WTC11 (cell line): ENCODE data around the gene ARHGAP28. TPM values are rescaled to one million over a fixed set of nuclear protein-coding genes. Genes with fewer than 3 reads are reported as not detected.

Experiments
- ATAC-seq: fragments of 200-7000 bp; cut with Tn5 transposase; 2 replicates; pipeline ENCODE4 v1.10.0; 2021; ENCODE audit warnings: mild to moderate bottlenecking, moderate library complexity
- CTCF ChIA-PET: fragments of 300-600 bp; sonication (Branson Sonifier 250); formaldehyde crosslinking; loops from one replicate; lab custom pipeline; 2021; ENCODE audit warnings: antibody characterized with exemption; lab: Charles Lee
- POLR2A ChIA-PET: fragments of 350-600 bp; sonication (Branson Sonifier 250); formaldehyde crosslinking; loops from one replicate; lab custom pipeline; 2021; ENCODE audit warnings: antibody characterized with exemption; lab: Charles Lee
- DNase-seq: peaks from one replicate; pipeline ENCODE4 v3.0.0; 2021; ENCODE audit warnings: low spot score
- H3K27ac Mint-ChIP-seq: 2 replicates; pipeline ENCODE4 v1.8.0; 2021; ENCODE audit warnings: mixed read lengths
- H3K27me3 Mint-ChIP-seq: 2 replicates; pipeline ENCODE4 v1.8.0; 2021; ENCODE audit warnings: low read depth, mild to moderate bottlenecking, moderate library complexity, mixed read lengths
- H3K36me3 Mint-ChIP-seq: 2 replicates; pipeline ENCODE4 v1.8.0; 2021; ENCODE audit warnings: mixed read lengths
- H3K4me1 Mint-ChIP-seq: 2 replicates; pipeline ENCODE4 v1.8.0; 2022; ENCODE audit warnings: mixed read lengths
- H3K4me3 Mint-ChIP-seq: 2 replicates; pipeline ENCODE4 v1.8.0; 2021; ENCODE audit warnings: mild to moderate bottlenecking, moderate library complexity, mixed read lengths
- H3K9me3 Mint-ChIP-seq: 2 replicates; pipeline ENCODE4 v1.8.0; 2021; ENCODE audit warnings: mixed read lengths
- AR ChIP-seq: fragments of 250-450 bp; sonication (Bioruptor Pico); IDR thresholded peaks from 2 replicates; pipeline ENCODE4 v1.9.0; 2021; ENCODE audit warnings: mild to moderate bottlenecking
- ARID4B ChIP-seq: sonication (generic); formaldehyde crosslinking; IDR thresholded peaks from 2 replicates; pipeline ENCODE4 v1.8.0; 2023; ENCODE audit warnings: missing genetic modification reagents, mild to moderate bottlenecking, borderline replicate concordance
- ATF1 ChIP-seq: sonication (generic); formaldehyde crosslinking; IDR thresholded peaks from 2 replicates; pipeline ENCODE4 v1.8.1; 2023; ENCODE audit warnings: mild to moderate bottlenecking, moderate library complexity, missing genetic modification reagents
- ELF4 ChIP-seq: sonication (generic); formaldehyde crosslinking; IDR thresholded peaks from 2 replicates; pipeline ENCODE4 v1.8.1; 2022; ENCODE audit warnings: low read depth, mild to moderate bottlenecking, moderate library complexity, missing genetic modification reagents
- JUN ChIP-seq: sonication (generic); formaldehyde crosslinking; IDR thresholded peaks from 2 replicates; pipeline ENCODE4 v1.8.0; 2023; ENCODE audit warnings: mild to moderate bottlenecking, missing genetic modification reagents
- NFE2L1 ChIP-seq: sonication (generic); formaldehyde crosslinking; IDR thresholded peaks from 2 replicates; pipeline ENCODE4 v1.8.1; 2023; ENCODE audit warnings: missing genetic modification reagents
- NFYB ChIP-seq: sonication (generic); formaldehyde crosslinking; conservative IDR thresholded peaks from 2 replicates; pipeline ENCODE4 v1.8.0; 2022; ENCODE audit warnings: low read depth, missing genetic modification reagents
- NR1H2 ChIP-seq: sonication (generic); formaldehyde crosslinking; IDR thresholded peaks from 2 replicates; pipeline ENCODE4 v1.9.0; 2021; ENCODE audit warnings: mild to moderate bottlenecking, moderate library complexity, missing genetic modification reagents
- NR2C2 ChIP-seq: sonication (generic); formaldehyde crosslinking; IDR thresholded peaks from 2 replicates; pipeline ENCODE4 v1.8.0; 2022; ENCODE audit warnings: mild to moderate bottlenecking, missing genetic modification reagents
- PRDM15 ChIP-seq: sonication (generic); formaldehyde crosslinking; IDR thresholded peaks from 2 replicates; pipeline ENCODE4 v1.8.0; 2022; ENCODE audit warnings: missing genetic modification reagents
- PRRX2 ChIP-seq: fragments of 250-450 bp; sonication (Bioruptor Pico); IDR thresholded peaks from 2 replicates; pipeline ENCODE4 v1.8.0; 2021; ENCODE audit warnings: mild to moderate bottlenecking
- RELA ChIP-seq: sonication (generic); formaldehyde crosslinking; IDR thresholded peaks from 2 replicates; pipeline ENCODE4 v1.8.1; 2022; ENCODE audit warnings: missing genetic modification reagents, mild to moderate bottlenecking, borderline replicate concordance
- SMAD4 ChIP-seq: sonication (generic); formaldehyde crosslinking; IDR thresholded peaks from 2 replicates; pipeline ENCODE4 v1.8.0; 2022; ENCODE audit warnings: mild to moderate bottlenecking, missing genetic modification reagents
- SOX15 ChIP-seq: fragments of 250-450 bp; sonication (Bioruptor Pico); IDR thresholded peaks from 2 replicates; pipeline ENCODE4 v1.9.0; 2021; ENCODE audit warnings: mild to moderate bottlenecking
- ZBTB43 ChIP-seq: sonication (generic); formaldehyde crosslinking; IDR thresholded peaks from 2 replicates; pipeline ENCODE4 v1.8.1; 2023; ENCODE audit warnings: mild to moderate bottlenecking, missing genetic modification reagents
- ZMAT4 ChIP-seq: fragments of 250-450 bp; sonication (Bioruptor Pico); IDR thresholded peaks from 2 replicates; pipeline ENCODE4 v1.9.0; 2021; ENCODE audit warnings: mild to moderate bottlenecking
- ZNF121 ChIP-seq: sonication (generic); formaldehyde crosslinking; IDR thresholded peaks from 2 replicates; pipeline ENCODE4 v1.8.0; 2023; ENCODE audit warnings: missing genetic modification reagents
- ZNF138 ChIP-seq: sonication (generic); formaldehyde crosslinking; conservative IDR thresholded peaks from 2 replicates; pipeline ENCODE4 v1.8.1; 2022; ENCODE audit warnings: mild to moderate bottlenecking, moderate library complexity, missing genetic modification reagents
- ZNF512 ChIP-seq: sonication (generic); formaldehyde crosslinking; IDR thresholded peaks from 2 replicates; pipeline ENCODE4 v1.8.1; 2022; ENCODE audit warnings: missing genetic modification reagents, borderline replicate concordance
- total RNA-seq: library from RNA; stranded (reverse); gene quantifications from 3 replicates; pipeline ENCODE4 v1.2.3, GENCODE V29; 2021

Gene ARHGAP28
- total RNA-seq, 1 experiment from 2014 or later: 14.8 TPM

- ATAC-seq: no peak
- Mint-ChIP-seq H3K4me1 (peaks cover 24% of the 10 kb centered on the region), H3K9me3 (0 out of 2 replicates have a peak, but pooled peaks cover 3% of the 10 kb centered on the region), H3K36me3 (peaks cover 9% of the 10 kb centered on the region), H3K27me3 (no peaks in the 10 kb centered on the region), H3K4me3 (no peak overlapping the region), H3K27ac (peak overlapping the region; percentile 18; the same call in 1 of the 2 replicates)
- POLR2A ChIA-PET: no interaction called here
- DNase-seq: no peak
- CTCF ChIA-PET: no interaction called here
- TF ChIP-seq NFE2L1 (CRISPR knock-in tag) (no peak), ATF1 (no peak), NR2C2 (CRISPR knock-in tag) (no peak), ZNF138 (CRISPR knock-in tag) (no peak), ZNF512 (no peak), ARID4B (CRISPR knock-in tag) (no peak), SMAD4 (CRISPR knock-in tag) (no peak), PRRX2 (CRISPR knock-in tag) (no peak), NR1H2 (no peak), PRDM15 (CRISPR knock-in tag) (no peak)
Measured at GRCh38 chr18:6859676-6860422, 130.3 kb downstream of the ARHGAP28 start.

GRCh38 chr18:6860804-6861448 lies 131.4 kb downstream of the ARHGAP28 start:
- H3K4me1 Mint-ChIP-seq: peaks cover 27% of the 10 kb centered on the region
- H3K27ac Mint-ChIP-seq: peak overlapping the region; percentile 18
- CTCF ChIA-PET: no interaction called here
- DNase-seq (no peak), ATAC-seq (peak; percentile 26; the same call in 1 of the 2 replicates)
- H3K4me3 Mint-ChIP-seq: no peak overlapping the region
- POLR2A ChIA-PET: no interaction called here
- peaks cover 5% of the 10 kb centered on the region; the same call in 1 of the 2 replicates for H3K36me3 Mint-ChIP-seq
- H3K9me3 Mint-ChIP-seq: no peaks in the 10 kb centered on the region
- H3K27me3 Mint-ChIP-seq: no peaks in the 10 kb centered on the region
- TF ChIP-seq NFYB (CRISPR knock-in tag) (no peak), SOX15 (no peak), ZNF121 (CRISPR knock-in tag) (no peak), ZBTB43 (CRISPR knock-in tag) (no peak), AR (no peak), ZMAT4 (CRISPR knock-in tag) (no peak), JUN (CRISPR knock-in tag) (no peak), ELF4 (CRISPR knock-in tag) (no peak), RELA (CRISPR knock-in tag) (no peak)
